Measurements from ENCODE around the gene RHD.
"Not testable (repeated sequence)": the region's sequence is repeated elsewhere in the genome, so short reads cannot be mapped to it uniquely, and the experiment has no call there.

- TF ChIP-seq SUZ12 (IDR thresholded peaks at IDR 0.05; ENCODE audit: extremely low read depth, insufficient read depth, insufficient read length); ZNF274 (IDR thresholded peaks at IDR 0.05; ENCODE audit: low read depth, low read length); YY1 (IDR thresholded peaks at IDR 0.05; ENCODE audit: insufficient read depth, insufficient read length): not testable (repeated sequence)
These were observed 3.3 kb downstream of the RHD start for GRCh38 chr1:25275648-25276047.
